ENCODE results near the gene QPCT.

The QPCT gene

DNA sequence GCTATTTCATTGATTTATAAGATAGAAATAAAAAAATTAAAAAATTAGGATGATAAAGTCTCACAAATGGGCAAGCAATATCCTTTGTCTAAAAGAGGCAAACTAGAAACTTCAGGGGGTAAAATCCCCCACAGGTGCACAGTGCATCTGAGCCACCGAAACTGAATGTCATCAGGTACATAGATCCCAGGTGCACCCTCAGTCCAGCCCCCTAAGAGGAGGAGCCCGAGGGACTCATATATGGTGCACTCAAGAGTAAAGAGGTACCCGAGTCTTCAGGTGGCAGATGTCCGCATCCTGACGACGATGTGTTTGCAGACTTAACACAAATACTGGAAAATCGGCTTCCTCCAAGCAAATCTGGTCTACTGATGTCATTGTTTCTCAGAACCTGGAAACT, 11.3 kb downstream of the QPCT start:
- TF ChIP-seq, protein P1, sequence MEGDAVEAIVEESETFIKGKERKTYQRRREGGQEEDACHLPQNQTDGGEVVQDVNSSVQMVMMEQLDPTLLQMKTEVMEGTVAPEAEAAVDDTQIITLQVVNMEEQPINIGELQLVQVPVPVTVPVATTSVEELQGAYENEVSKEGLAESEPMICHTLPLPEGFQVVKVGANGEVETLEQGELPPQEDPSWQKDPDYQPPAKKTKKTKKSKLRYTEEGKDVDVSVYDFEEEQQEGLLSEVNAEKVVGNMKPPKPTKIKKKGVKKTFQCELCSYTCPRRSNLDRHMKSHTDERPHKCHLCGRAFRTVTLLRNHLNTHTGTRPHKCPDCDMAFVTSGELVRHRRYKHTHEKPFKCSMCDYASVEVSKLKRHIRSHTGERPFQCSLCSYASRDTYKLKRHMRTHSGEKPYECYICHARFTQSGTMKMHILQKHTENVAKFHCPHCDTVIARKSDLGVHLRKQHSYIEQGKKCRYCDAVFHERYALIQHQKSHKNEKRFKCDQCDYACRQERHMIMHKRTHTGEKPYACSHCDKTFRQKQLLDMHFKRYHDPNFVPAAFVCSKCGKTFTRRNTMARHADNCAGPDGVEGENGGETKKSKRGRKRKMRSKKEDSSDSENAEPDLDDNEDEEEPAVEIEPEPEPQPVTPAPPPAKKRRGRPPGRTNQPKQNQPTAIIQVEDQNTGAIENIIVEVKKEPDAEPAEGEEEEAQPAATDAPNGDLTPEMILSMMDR (IDR thresholded peaks at IDR 0.05; ENCODE audit: insufficient read depth, low read length, poor library complexity, severe bottlenecking) = no peak
- H3K4me3 ChIP-seq (replicated peaks; ENCODE audit: low read depth, low read length) = no peak overlapping the region
- no peak for DNase-seq (ENCODE audit: extremely low read depth, insufficient read length)

DNA sequence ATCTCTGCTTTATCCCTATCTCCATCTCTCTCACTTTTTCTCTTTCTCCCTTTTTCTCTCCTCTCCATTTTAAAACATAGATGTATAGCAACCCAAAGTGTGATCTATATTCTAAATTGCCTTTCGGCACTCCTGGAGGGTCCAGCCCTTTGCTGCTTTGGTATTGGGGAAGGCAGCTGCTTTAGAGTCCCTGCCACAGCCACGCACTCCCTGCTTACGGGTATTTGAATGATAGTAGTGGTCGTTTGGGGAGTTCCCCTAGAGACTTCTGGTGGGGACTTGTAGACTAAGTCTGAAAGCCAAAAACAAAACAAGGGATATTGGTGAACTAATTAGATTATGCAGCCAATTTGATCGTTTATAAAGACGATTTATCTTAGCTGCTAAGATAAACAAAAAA, 11.9 kb downstream of the QPCT start:
- DNase-seq (ENCODE audit: extremely low read depth, insufficient read length) = no peak
- Histone ChIP-seq H3K27me3 (replicated peaks; ENCODE audit: control insufficient read depth, insufficient read depth, low read length) (no peaks in the 10 kb centered on the region; the same call in 1 of the 2 replicates), H3K4me3 (replicated peaks; ENCODE audit: low read depth, low read length) (no peak overlapping the region), H3K36me3 (ENCODE audit: control insufficient read depth, insufficient read depth, low read length) (no peaks in the 10 kb centered on the region)
- TF ChIP-seq, protein P1 (IDR thresholded peaks at IDR 0.05; ENCODE audit: insufficient read depth, low read length, poor library complexity, severe bottlenecking) = no peak

More for the DNA sequence above, 11.3 kb downstream of the QPCT start:
- Histone ChIP-seq H3K36me3 (ENCODE audit: control insufficient read depth, insufficient read depth, low read length) (no peaks in the 10 kb centered on the region), H3K27me3 (replicated peaks; ENCODE audit: control insufficient read depth, insufficient read depth, low read length) (no peaks in the 10 kb centered on the region; the same call in 1 of the 2 replicates)

DNA sequence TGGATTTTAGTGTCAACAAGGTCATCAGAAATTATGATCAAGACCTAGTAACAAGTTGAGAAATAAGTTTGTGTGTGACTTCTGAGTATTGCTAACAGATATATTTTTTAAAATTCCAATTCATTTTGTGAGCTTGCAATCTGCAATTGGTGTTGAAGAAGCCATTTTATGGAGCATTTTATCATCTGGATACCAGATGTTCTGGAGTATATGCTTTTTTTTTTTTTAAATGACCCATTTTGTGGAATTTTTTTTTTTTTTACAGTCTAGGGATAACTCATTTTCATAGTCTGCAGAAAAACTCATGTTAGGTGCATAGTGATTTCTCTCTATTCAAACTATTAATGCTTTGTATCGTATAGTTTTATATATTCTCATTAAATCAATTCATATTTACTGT, 12.6 kb downstream of the QPCT start:
- Histone ChIP-seq H3K27me3 (replicated peaks; ENCODE audit: control insufficient read depth, insufficient read depth, low read length) (no peaks in the 10 kb centered on the region; the same call in 1 of the 2 replicates), H3K4me3 (replicated peaks; ENCODE audit: low read depth, low read length) (no peak overlapping the region), H3K36me3 (ENCODE audit: control insufficient read depth, insufficient read depth, low read length) (no peaks in the 10 kb centered on the region)
- TF ChIP-seq, protein P1 (IDR thresholded peaks at IDR 0.05; ENCODE audit: insufficient read depth, low read length, poor library complexity, severe bottlenecking) = no peak
- DNase-seq (ENCODE audit: extremely low read depth, insufficient read length) = no peak

DNA sequence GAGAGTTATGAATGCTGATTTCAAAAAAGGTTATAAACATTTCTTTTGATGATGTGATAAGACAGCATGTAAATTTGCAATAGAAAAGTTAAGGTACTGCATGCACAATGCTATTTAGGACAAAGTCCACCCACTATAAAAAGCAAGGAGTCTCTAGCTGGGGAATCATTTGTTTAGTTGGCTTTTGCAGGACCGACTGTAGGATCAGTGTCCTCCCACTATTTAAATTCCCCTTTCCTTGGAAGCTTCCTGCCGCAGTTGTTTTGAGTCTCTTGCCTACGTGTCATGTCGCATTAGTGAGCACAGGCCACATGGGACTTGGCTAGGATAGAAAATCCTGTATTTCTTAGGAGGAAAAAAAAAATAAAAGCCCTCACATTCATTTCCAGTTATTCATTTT, 13.1 kb downstream of the QPCT start:
- Histone ChIP-seq H3K4me3 (replicated peaks; ENCODE audit: low read depth, low read length) (no peak overlapping the region), H3K27me3 (replicated peaks; ENCODE audit: control insufficient read depth, insufficient read depth, low read length) (no peaks in the 10 kb centered on the region; the same call in 1 of the 2 replicates), H3K36me3 (ENCODE audit: control insufficient read depth, insufficient read depth, low read length) (no peaks in the 10 kb centered on the region)
- DNase-seq (ENCODE audit: extremely low read depth, insufficient read length) = no peak
- TF ChIP-seq, protein P1 (IDR thresholded peaks at IDR 0.05; ENCODE audit: insufficient read depth, low read length, poor library complexity, severe bottlenecking) = no peak

DNA sequence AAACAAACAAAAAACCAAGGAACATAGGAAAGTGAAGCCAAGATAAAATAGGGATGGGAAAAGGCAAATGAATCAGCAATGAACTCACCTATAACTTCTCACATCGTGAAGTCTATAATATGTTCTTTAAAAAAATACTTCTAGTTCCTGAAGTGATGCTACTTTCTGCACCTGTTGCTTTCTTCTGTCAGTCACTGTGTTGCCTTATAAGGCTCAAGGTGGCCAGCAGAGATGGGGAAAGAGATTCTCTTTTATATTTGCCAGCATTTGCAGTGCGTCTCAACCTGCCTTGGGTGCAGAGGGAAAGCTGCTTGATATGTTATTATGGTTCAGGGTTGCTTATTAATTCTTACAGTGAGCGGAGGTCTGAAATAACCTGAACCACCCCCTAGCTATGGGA, 14.0 kb downstream of the QPCT start:
- Histone ChIP-seq H3K27me3 (replicated peaks; ENCODE audit: control insufficient read depth, insufficient read depth, low read length) (no peaks in the 10 kb centered on the region; the same call in 1 of the 2 replicates), H3K36me3 (ENCODE audit: control insufficient read depth, insufficient read depth, low read length) (no peaks in the 10 kb centered on the region), H3K4me3 (replicated peaks; ENCODE audit: low read depth, low read length) (no peak overlapping the region)
- TF ChIP-seq, protein P1 (IDR thresholded peaks at IDR 0.05; ENCODE audit: insufficient read depth, low read length, poor library complexity, severe bottlenecking) = no peak
- no peak for DNase-seq (ENCODE audit: extremely low read depth, insufficient read length)

- H3K36me3 ChIP-seq (ENCODE audit: control insufficient read depth, insufficient read depth, low read length) = no peaks in the 10 kb centered on the region
- DNase-seq (ENCODE audit: extremely low read depth, insufficient read length) = no peak
Observed at GRCh38 chr2:37361216-37361815, 16.9 kb downstream of the QPCT start.

More at GRCh38 chr2:37361216-37361815, 16.9 kb downstream of the QPCT start:
- H3K27me3 ChIP-seq (replicated peaks; ENCODE audit: control insufficient read depth, insufficient read depth, low read length) = no peaks in the 10 kb centered on the region
- TF ChIP-seq, protein P1 (IDR thresholded peaks at IDR 0.05; ENCODE audit: insufficient read depth, low read length, poor library complexity, severe bottlenecking) = no peak
- H3K4me3 ChIP-seq (replicated peaks; ENCODE audit: low read depth, low read length) = no peak overlapping the region
